CD4-positive, alpha-beta T cell treated with Interleukin-12 subunit alpha and Interleukin-12 subunit beta, for 1 hour (primary cell): ENCODE data around the gene ATP5F1E.
A peak's percentile ranks its signal among the peaks of the same experiment; 100 is the strongest.
"Not testable (repeated sequence)": the region's sequence is repeated elsewhere in the genome, so short reads cannot be mapped to it uniquely, and the experiment has no call there.

ENCODE experiments used
- DNase-seq: peaks from one replicate; pipeline ENCODE4 v3.0.0-alpha.2; 2020

ATP5F1E gene

DNA sequence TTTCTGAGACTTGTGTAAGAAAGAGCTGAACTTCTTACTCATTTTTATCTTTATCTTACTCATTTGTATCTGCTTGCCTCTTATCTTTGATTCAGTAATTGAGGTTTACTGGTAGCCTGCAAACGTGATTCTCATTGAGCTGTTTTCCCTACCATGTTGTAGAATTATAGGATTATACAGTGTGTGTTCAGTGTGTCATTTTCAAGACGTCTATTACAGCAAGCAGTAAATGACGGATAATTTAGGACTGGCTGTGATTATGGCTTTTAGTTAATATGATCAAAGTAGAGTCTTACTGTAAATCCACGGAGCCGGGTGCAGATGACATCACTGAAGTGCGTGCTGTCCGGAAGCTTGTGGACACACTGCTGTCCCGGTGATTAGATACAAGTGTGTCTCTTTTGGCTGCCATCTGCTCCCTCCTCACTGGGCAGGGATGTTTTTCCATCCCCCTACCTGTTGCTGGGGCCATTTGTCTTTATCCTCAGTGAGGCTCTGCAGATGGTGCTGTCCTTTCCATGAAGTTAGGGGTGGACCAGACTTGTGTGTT lies 45.1 kb downstream of the ATP5F1E start:
- no peak for DNase-seq

DNA sequence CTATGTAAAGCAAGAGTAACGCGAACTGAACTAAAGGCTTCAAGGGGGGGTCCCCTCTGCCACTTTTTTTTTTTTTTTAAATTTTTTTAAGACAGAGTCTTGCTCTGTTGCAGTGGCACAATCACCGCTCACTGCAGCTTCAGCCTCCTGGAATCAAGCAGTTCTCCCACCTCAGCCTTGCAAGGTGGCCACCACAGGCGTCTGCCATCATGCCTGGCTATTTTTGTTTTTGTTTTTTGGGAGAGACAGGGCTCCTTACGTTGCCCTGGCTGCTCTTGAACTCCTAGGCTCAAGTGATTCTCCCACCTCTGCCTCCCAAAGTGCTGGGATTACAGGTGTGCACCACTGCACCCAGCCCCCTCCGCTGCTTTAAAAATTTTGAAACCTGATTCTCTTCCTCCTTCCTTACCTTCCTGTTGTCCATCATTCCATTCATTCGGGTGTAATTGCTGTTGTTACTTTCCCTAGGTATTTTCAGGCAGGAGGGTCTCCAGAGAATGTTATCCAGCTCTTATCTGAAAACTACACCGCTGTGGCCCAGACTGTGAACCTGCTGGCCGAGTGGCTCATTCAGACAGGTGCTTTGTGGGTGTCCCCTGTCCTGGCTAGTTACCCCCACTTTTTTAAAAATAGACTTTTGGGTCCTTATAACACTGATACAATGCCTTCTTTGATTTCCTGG lies 45.7 kb downstream of the ATP5F1E start:
- DNase-seq, result no peak

DNA sequence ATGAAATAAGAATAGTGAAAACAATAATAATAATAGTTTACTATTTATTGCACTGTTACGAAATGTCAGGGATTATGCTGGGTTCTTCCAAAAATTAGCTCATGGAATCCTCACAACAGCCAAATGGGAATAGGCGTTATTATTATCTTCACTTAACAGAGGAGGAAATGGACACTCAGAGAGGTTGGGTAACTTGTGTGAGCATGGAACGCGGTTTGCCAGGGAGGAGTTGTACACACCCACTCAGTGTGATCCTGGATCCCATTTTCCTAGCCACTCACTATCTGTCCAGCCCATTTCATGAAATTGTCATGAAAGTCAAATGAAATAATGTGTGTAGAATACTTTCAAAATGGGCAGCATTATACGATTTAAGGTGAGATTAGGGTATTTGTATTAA lies 46.5 kb downstream of the ATP5F1E start:
- no peak for DNase-seq

DNA sequence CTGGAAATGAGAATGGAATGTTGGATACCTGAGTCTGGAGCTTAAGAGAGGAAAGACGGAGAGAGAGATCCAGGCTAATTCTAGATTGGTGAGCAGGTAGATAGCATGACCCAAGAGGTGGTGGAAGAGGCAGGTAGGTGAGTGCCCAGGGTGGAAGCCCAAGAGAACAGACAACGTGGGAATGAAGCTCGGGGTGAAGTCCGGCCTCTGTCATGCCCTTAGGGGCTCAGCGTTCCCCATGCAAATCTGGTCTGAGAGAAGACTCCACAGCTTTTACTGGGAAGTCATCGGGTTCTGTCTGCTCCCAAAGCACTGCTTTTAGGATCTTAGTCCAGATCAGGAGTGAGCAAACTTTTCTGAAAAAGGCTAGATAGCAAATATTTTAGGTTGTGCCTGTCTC lies 47.4 kb downstream of the ATP5F1E start:
- DNase-seq, result no peak

DNA sequence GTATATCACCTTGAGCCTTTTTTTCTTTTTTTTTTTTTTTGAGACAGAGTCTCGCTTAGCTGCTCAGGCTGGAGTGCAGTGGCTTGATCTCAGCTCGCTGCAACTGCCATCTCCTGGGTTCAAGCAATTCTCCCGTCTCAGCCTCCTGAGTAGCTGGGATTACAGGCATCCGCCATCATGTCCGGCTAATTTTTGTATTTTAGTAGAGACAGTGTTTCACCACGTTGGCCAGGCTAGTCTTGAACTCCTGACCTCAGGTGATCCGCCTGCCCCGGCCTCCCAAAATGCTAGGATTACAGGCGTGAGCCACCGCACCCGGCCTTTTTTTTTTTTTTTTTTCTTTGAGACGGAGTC lies 49.0 kb downstream of the ATP5F1E start:
- not testable (repeated sequence) for DNase-seq

DNA sequence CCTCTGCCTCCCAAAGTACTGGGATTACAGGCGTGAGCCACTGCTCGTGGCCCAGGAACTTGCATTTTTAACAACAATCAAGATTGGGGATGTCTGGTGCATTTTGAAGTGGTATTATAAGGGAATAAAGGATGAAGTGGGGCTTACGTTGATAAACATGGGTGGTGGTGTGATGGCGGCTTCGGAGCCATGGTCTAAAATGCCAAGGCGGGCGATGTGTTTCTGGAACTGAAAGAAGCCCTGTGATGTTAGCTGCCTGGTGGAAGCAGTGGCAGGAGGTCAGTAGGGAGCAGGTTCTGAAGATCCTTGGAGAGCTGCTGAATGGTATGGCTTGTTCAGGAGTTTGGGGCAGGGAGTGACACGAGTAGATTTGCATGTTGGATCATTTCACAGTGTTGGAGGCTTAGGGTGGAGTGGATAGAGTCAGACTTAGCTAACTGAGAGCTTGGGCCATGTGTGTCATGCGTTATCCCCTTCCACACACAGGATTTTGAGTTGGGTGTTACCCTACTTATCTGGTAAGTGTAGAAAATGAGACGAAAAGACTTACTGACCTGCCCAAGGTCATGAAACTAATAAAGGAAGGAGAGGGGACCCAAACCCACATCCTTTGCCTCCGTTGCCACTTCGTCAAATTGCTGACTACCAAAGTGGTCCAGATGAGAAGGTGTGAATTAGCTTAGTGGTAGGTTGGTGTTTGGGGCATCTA lies 49.6 kb downstream of the ATP5F1E start:
- DNase-seq, result peak; percentile 58

DNA sequence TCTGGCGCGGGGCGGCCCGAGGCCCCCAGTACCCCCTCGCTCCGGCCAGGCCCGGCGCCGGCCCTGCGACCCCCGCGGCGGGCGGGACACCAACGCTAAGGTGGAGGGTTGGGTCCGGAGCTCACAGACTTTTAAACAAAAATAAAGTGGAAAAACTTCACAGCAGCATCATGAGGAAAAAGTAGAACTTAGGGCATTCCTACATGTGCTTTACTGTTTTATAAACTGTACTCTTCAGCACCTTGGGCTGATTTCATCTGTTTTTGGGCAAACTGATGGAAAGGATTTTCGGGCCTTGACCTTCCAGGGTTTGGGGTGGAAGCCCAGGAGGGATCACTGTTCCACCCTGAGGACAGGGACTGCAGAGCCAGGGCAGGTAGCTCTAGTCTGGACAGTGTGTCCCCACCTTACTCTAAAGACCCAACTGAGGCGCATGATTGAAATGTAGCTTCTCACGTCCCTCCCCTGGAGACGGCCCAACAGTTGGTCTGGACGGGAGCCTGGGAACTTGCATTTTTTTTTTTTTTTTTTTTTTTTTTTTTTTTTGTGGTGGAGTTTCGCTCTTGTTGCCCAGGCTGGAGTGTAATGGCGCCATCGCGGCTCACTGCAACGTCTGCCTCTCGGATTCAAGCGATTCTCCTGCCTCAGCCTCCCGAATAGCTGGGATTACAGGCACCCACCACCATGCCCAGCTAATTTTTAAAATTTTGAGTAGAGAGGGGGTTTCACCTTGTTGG lies 50.3 kb downstream of the ATP5F1E start:
- peak; percentile 19 for DNase-seq

DNA sequence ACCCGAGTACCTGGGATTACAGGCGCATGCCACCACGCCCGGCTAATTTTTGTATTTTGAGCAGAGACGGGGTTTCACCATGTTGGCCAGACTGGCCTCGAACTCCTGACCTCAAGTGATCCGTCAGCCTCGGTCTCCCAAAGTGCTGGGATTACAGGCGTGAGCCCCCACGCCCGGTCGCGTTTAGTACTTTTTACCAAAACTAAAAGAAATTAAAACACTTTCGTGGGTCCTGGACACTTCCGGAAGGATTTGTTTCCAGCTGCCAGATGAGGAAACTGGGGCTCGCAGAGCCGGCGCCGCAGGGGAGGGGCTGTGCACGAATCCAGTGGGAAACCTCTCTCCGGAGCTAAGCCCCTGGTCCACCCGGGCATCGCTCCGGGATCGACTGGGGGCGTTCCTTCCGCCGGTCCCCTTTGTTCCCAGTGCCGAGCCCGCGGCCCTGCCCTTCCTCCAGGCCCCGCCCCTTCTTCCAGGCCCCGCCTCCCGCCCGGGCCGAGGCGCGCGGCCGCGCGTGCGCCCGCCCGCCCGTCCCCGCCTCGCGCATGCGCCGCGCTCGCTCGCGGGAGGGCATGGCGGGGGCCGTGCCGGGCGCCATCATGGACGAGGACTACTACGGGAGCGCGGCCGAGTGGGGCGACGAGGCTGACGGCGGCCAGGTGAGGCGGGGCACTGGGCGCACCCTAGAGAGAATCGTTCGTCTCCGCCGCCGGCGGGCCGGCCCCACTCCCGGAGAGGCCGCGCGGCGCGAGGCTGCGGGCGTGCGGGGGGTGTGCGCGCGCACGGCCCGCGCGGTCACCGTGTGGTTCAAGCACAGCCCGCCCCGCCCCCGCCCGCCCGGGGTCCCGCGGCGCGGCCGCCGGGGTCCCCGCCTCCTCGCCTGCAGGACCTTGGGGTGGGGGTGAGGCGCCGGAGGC lies 51.2 kb downstream of the ATP5F1E start, which contains the start of gene NELFCD:
NELFCD (plus strand) TSS at position 546 of the 917 bp plus-strand sequence; CDS start at position 600, 54 bp downstream.
- peak; percentile 91 for DNase-seq

DNA sequence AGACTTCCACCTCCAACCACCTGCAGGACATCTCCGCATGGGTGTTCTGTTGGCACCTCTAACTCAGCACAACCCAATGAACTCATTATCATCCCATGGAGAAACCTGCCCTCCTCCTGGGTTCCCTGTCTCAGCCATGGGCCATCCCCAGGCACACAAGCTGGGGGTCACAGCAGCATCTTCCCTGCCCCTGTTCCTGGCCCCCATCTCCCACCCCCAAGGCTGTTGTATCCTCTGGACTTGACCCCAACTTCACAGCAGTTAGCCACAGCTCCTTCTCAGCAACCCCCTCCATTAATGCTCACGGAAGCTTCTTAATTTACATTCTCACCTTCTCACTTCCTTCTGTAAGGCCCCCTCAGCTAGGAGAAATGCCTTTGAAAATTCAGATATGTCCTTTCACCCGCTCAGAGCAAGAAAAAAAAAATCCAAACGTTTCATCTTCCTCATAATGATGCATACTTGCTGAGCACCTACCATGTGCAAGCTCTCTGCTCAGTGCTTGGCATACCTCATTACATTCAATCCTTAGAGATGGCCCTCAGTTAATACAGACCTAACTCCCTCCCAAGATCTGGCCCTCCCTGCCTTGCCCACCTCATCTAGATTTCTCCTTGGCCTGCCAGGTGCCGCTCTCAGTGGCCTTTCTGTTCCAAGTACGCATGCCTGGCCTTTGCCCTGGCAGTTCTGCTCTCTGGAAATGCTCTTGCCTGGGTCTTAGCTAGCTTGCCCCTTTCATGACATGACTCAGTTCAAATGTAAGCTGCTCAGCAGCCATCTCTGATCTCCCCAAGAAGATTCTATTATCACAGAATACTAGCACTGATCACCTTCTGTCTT lies 53.6 kb downstream of the ATP5F1E start:
- DNase-seq, result no peak

DNA sequence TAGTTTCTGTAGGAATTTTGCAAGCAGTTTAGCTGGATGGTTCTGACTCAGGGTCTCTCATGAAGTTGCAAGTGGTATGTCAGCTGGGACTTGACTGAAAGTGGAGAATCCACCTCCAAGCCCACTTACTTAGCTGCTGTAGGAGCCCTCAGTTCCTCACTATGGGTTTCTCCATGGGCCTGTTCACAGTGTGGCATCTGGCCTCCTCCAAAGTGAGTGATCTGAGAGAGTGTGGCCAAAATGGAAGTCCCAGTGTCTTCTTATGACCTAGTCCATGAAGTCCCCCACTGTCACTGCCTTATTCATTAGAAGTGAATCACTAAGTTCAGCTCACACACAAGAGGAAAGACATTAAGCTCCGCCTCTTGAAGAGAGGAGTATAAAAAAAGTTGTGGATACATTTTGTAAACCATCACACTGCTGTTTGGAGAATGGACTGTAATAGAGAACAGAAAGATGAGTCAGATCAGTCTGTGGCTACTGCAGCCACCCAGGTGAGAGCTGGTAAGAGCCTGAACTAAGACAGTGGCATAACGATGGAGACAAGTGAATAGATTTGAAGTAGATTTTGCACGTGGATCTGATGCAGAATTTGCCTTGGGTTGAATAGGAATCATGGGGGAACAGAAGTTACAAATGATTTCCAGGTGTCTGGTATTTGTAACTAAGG lies 55.9 kb downstream of the ATP5F1E start:
- no peak for DNase-seq
